NCI-H2227 treated with DMSO at 0.1 percent for 48 hours (cell line): ENCODE data around the gene CHRM2.

ENCODE experiments used
- DNase-seq: peaks from one replicate; lab custom pipeline; 2025; lab: John Stamatoyannopoulos, UW

The CHRM2 gene

GRCh38 chr7:137025469-137026175 lies 157.2 kb downstream of the CHRM2 start:
- DNase-seq, result no peak

- no peak for DNase-seq
Measured at GRCh38 chr7:137026176-137026500, 157.7 kb downstream of the CHRM2 start.

GRCh38 chr7:137032436-137032835 lies 164.0 kb downstream of the CHRM2 start:
- DNase-seq, result no peak

GRCh38 chr7:137036768-137037167 lies 168.3 kb downstream of the CHRM2 start:
- no peak for DNase-seq

DNA sequence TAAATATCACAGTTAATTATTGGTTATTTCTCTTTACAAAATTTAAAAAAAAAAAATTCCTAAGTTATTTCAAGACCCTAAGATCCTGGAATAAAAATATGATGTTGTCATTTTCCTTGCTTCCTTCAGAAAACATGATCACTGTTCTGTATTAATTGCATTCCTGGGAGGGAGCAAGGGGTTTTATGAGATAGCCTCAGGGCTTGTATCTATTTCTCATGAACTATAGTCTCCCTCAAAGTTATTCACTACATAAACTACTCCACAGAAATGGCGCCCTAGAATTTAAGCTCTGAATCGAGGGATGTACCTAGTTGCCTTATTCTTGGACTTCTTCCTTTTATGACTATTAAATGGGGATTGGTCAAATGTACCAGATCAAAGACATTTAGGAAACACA lies 170.3 kb downstream of the CHRM2 start:
- no peak for DNase-seq

GRCh38 chr7:137040745-137041144 lies 172.3 kb downstream of the CHRM2 start:
- no peak for DNase-seq

DNA sequence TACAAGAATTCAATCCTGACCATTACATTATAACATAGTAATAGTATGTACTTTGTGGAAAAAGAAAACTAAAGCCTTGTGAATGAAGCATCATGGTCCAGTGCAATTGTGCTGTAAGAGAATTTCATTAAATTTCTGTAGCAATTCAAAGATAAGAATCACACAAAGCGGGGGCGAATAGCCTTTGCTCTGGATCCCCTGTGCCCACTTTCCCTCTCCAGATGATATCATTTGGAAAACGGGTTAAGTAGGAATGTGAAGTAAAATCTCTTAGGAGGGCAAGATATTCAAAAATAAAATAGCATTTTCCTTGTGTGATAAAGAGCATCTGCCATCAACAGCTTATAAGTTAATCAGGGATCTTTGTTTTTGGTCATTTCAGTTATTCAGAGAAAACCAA lies 177.1 kb downstream of the CHRM2 start:
- no peak for DNase-seq

GRCh38 chr7:137069249-137069963 lies 201.0 kb downstream of the CHRM2 start:
- no peak for DNase-seq
